ENCODE results near the gene CACNA1S.
A peak's percentile ranks its signal among the peaks of the same experiment; 100 is the strongest.

CACNA1S gene

DNA sequence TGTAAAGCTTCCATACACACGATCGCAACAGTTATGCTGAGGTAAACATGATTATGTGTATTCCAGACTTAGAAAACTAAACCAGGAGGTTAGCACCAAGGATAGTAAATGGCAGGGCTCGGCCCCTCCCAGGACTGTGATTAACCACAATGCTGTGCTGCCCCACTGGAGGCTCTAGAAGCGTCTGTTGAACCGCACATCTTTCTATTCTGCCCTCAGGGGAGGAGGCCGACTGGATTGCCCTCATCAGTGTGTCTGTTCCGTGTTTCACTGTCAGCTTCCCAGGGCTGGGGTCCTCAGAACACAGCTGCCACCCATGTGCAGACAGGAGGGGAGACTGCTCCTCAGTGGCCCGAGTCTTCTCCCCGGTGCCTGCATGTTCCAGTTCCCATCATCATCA is 27.5 kb upstream of the CACNA1S start:
- H3K79me1 ChIP-seq (ENCODE audit: low read depth, low read length): no peaks in the 10 kb centered on the region
- H2BK12ac ChIP-seq (ENCODE audit: low read length): no peak overlapping the region
- no peaks in the 10 kb centered on the region for H3K4me1 ChIP-seq (ENCODE audit: control insufficient read depth in 2 of 2, insufficient read depth in 1 of 2, low read depth in 1 of 2, low read length in 2 of 2)
- no peaks in the 10 kb centered on the region for H3K9me3 ChIP-seq (replicated peaks in 1 of 2; ENCODE audit: control insufficient read depth in 2 of 2, insufficient read depth in 1 of 2, low read depth in 1 of 2, low read length in 2 of 2)
- no peak overlapping the region for H2AFZ ChIP-seq (ENCODE audit: low read length)
- H3K4ac ChIP-seq (ENCODE audit: low read length): no peak overlapping the region
- no CpG with 5 or more reads among the region's 9 CpGs for WGBS, 2 donors (ENCODE audit: extremely low coverage in 2 of 2, insufficient read length in 2 of 2, insufficient replicate concordance in 1 of 2)
- H3K36me3 ChIP-seq (replicated peaks in 1 of 2; ENCODE audit: control insufficient read depth in 2 of 2, insufficient read depth in 2 of 2, low read length in 2 of 2): peaks cover 66 to 100% of the 10 kb centered on the region in 2 donors
- H3K27me3 ChIP-seq (ENCODE audit: control insufficient read depth in 3 of 3, insufficient read depth in 3 of 3, low read depth in 1 of 3, low read length in 3 of 3): no peaks in the 10 kb centered on the region
- H3K4me3 ChIP-seq (ENCODE audit: low read length in 2 of 2): no peak overlapping the region
- no peak overlapping the region for H3K23ac ChIP-seq (ENCODE audit: low read depth, low read length, poor library complexity)
- no peak overlapping the region for H3K4me2 ChIP-seq (ENCODE audit: insufficient read depth, low read length, poor library complexity, severe bottlenecking)
- H2BK15ac ChIP-seq (ENCODE audit: low read length): no peak overlapping the region
- H3K14ac ChIP-seq (ENCODE audit: low read length): no peak overlapping the region
- no peak overlapping the region for H3K27ac ChIP-seq (replicated peaks; ENCODE audit: low read length)
- no peak for DNase-seq (ENCODE audit: low spot score)
- no peak overlapping the region for H3K18ac ChIP-seq (ENCODE audit: low read length)
- H4K91ac ChIP-seq (ENCODE audit: low read depth, low read length, poor library complexity): no peak overlapping the region
- no peak overlapping the region for H2BK5ac ChIP-seq (ENCODE audit: low read length)
- H3K9ac ChIP-seq (ENCODE audit: low read depth, low read length, poor library complexity): no peak overlapping the region
- H2AK5ac ChIP-seq (ENCODE audit: low read depth, low read length): no peak overlapping the region
- no peak overlapping the region for H2BK120ac ChIP-seq (ENCODE audit: low read depth, low read length)
- H4K8ac ChIP-seq (ENCODE audit: low read depth, low read length): no peak overlapping the region

DNA sequence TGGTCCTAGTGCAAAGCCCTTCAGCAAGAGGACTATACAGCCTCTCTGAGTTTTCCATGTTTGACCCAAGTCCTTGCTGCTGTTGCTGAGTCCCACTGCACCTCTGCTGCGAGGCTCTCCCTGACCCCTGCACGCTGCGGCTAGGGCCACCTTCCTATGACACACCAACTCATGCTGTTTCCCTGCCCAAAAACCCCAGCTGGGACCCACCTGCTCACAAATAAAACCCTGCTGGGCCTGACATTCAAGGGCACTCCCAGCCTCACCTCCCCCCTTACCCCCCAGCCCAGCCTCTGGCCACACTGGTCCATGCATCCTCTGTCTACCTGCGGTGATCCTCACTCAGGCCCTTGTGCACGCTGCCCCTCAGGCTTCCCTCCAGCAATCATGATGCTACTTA is 27.1 kb upstream of the CACNA1S start:
- H3K4me2 ChIP-seq (ENCODE audit: insufficient read depth, low read length, poor library complexity, severe bottlenecking): no peak overlapping the region
- H3K4ac ChIP-seq (ENCODE audit: low read length): no peak overlapping the region
- H3K9ac ChIP-seq (ENCODE audit: low read depth, low read length, poor library complexity): no peak overlapping the region
- DNase-seq (ENCODE audit: low spot score): no peak
- H3K79me1 ChIP-seq (ENCODE audit: low read depth, low read length): no peaks in the 10 kb centered on the region
- H2AK5ac ChIP-seq (ENCODE audit: low read depth, low read length): no peak overlapping the region
- no peak overlapping the region for H3K14ac ChIP-seq (ENCODE audit: low read length)
- peak overlapping the region; percentile 26 for H2BK5ac ChIP-seq (ENCODE audit: low read length)
- H2BK120ac ChIP-seq (ENCODE audit: low read depth, low read length): no peak overlapping the region
- no peak overlapping the region for H4K91ac ChIP-seq (ENCODE audit: low read depth, low read length, poor library complexity)
- no peak overlapping the region for H4K8ac ChIP-seq (ENCODE audit: low read depth, low read length)
- no peak overlapping the region for H3K23ac ChIP-seq (ENCODE audit: low read depth, low read length, poor library complexity)
- H3K9me3 ChIP-seq (replicated peaks in 1 of 2; ENCODE audit: control insufficient read depth in 2 of 2, insufficient read depth in 1 of 2, low read depth in 1 of 2, low read length in 2 of 2): peaks cover 0 to 1% of the 10 kb centered on the region in 2 donors
- H2AFZ ChIP-seq (ENCODE audit: low read length): no peak overlapping the region
- WGBS, 2 donors (ENCODE audit: extremely low coverage in 2 of 2, insufficient read length in 2 of 2, insufficient replicate concordance in 1 of 2): no CpG with 5 or more reads among the region's 5 CpGs
- peaks cover 66 to 100% of the 10 kb centered on the region in 2 donors for H3K36me3 ChIP-seq (replicated peaks in 1 of 2; ENCODE audit: control insufficient read depth in 2 of 2, insufficient read depth in 2 of 2, low read length in 2 of 2)
- H2BK12ac ChIP-seq (ENCODE audit: low read length): no peak overlapping the region
- no peak overlapping the region for H2BK15ac ChIP-seq (ENCODE audit: low read length)
- no peak overlapping the region for H3K4me3 ChIP-seq (ENCODE audit: low read length in 2 of 2)
- no peak overlapping the region for H3K18ac ChIP-seq (ENCODE audit: low read length)
- no peaks in the 10 kb centered on the region for H3K4me1 ChIP-seq (ENCODE audit: control insufficient read depth in 2 of 2, insufficient read depth in 1 of 2, low read depth in 1 of 2, low read length in 2 of 2)
- no peak overlapping the region for H3K27ac ChIP-seq (replicated peaks; ENCODE audit: low read length)
- H3K27me3 ChIP-seq (ENCODE audit: control insufficient read depth in 3 of 3, insufficient read depth in 3 of 3, low read depth in 1 of 3, low read length in 3 of 3): no peaks in the 10 kb centered on the region

- Histone ChIP-seq H2AFZ (ENCODE audit: low read length) (no peak overlapping the region), H4K91ac (ENCODE audit: low read depth, low read length, poor library complexity) (no peak overlapping the region), H2AK5ac (ENCODE audit: low read depth, low read length) (no peak overlapping the region), H3K4me1 (ENCODE audit: control insufficient read depth in 2 of 2, insufficient read depth in 1 of 2, low read depth in 1 of 2, low read length in 2 of 2) (no peaks in the 10 kb centered on the region), H3K9me3 (replicated peaks in 1 of 2; ENCODE audit: control insufficient read depth in 2 of 2, insufficient read depth in 1 of 2, low read depth in 1 of 2, low read length in 2 of 2) (peaks cover 0 to 2% of the 10 kb centered on the region in 2 donors), H3K27ac (replicated peaks; ENCODE audit: low read length) (no peak overlapping the region), H3K4me2 (ENCODE audit: insufficient read depth, low read length, poor library complexity, severe bottlenecking) (no peak overlapping the region), H2BK15ac (ENCODE audit: low read length) (no peak overlapping the region), H3K9ac (ENCODE audit: low read depth, low read length, poor library complexity) (no peak overlapping the region), H3K18ac (ENCODE audit: low read length) (no peak overlapping the region), H2BK12ac (ENCODE audit: low read length) (no peak overlapping the region), H3K36me3 (replicated peaks in 1 of 2; ENCODE audit: control insufficient read depth in 2 of 2, insufficient read depth in 2 of 2, low read length in 2 of 2) (peaks cover 61 to 95% of the 10 kb centered on the region in 2 donors), H3K27me3 (ENCODE audit: control insufficient read depth in 3 of 3, insufficient read depth in 3 of 3, low read depth in 1 of 3, low read length in 3 of 3) (no peaks in the 10 kb centered on the region), H2BK5ac (ENCODE audit: low read length) (no peak overlapping the region), H3K79me1 (ENCODE audit: low read depth, low read length) (no peaks in the 10 kb centered on the region), H3K4ac (ENCODE audit: low read length) (no peak overlapping the region), H3K14ac (ENCODE audit: low read length) (no peak overlapping the region), H3K4me3 (ENCODE audit: low read length in 2 of 2) (no peak overlapping the region), H2BK120ac (ENCODE audit: low read depth, low read length) (no peak overlapping the region), H3K23ac (ENCODE audit: low read depth, low read length, poor library complexity) (no peak overlapping the region), H4K8ac (ENCODE audit: low read depth, low read length) (no peak overlapping the region)
- DNase-seq (ENCODE audit: low spot score): no peak
- no CpG with 5 or more reads among the region's 6 CpGs for WGBS, 2 donors (ENCODE audit: extremely low coverage in 2 of 2, insufficient read length in 2 of 2, insufficient replicate concordance in 1 of 2)
Measured at GRCh38 chr1:201138311-201138840, 26.1 kb upstream of the CACNA1S start.

DNA sequence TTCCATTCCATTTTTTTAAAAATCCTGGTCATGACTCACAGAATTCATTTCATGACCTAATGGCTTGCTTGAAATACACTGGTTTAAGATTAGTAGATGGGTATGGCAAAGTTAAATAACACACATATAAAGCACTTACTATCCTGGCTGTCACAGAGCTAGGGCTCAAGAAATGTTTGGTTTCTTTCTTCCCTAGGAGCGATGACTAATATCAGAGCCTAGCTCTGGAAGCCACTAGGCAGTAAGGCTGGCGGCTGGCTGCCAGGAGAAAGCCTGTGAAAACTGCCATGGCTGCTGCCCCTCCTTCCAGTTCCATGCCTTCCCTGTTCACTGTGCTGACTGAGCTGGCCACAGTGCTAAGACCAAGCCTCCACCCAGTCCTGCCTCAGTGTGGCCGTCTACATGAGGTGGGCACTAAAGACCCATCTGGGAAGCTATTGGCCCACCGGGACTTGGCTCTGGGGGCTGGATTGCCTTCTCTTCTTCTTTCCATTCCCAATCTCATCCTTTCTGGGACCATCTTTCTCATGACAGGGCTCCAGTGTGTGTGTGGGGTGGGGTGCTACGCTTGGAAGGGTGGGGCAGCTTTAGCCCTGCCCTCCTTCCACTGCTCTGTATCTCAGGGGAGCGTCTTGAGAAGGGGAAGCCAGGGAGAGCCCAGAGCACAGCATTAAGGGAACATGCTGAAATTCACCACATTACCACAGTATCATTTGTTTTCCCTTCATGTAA is 25.5 kb upstream of the CACNA1S start:
- Histone ChIP-seq H3K14ac (ENCODE audit: low read length) (no peak overlapping the region), H3K4me3 (ENCODE audit: low read length in 2 of 2) (no peak overlapping the region), H2BK120ac (ENCODE audit: low read depth, low read length) (no peak overlapping the region), H3K23ac (ENCODE audit: low read depth, low read length, poor library complexity) (no peak overlapping the region), H2BK5ac (ENCODE audit: low read length) (no peak overlapping the region), H3K79me1 (ENCODE audit: low read depth, low read length) (no peaks in the 10 kb centered on the region), H2AFZ (ENCODE audit: low read length) (no peak overlapping the region), H3K36me3 (replicated peaks in 1 of 2; ENCODE audit: control insufficient read depth in 2 of 2, insufficient read depth in 2 of 2, low read length in 2 of 2) (peaks cover 56 to 88% of the 10 kb centered on the region in 2 donors), H3K9ac (ENCODE audit: low read depth, low read length, poor library complexity) (no peak overlapping the region), H4K91ac (ENCODE audit: low read depth, low read length, poor library complexity) (no peak overlapping the region), H3K9me3 (replicated peaks in 1 of 2; ENCODE audit: control insufficient read depth in 2 of 2, insufficient read depth in 1 of 2, low read depth in 1 of 2, low read length in 2 of 2) (peaks cover 0 to 2% of the 10 kb centered on the region in 2 donors), H3K27ac (replicated peaks; ENCODE audit: low read length) (no peak overlapping the region), H3K4me1 (ENCODE audit: control insufficient read depth in 2 of 2, insufficient read depth in 1 of 2, low read depth in 1 of 2, low read length in 2 of 2) (no peaks in the 10 kb centered on the region), H3K27me3 (ENCODE audit: control insufficient read depth in 3 of 3, insufficient read depth in 3 of 3, low read depth in 1 of 3, low read length in 3 of 3) (no peaks in the 10 kb centered on the region), H2BK15ac (ENCODE audit: low read length) (no peak overlapping the region), H3K18ac (ENCODE audit: low read length) (no peak overlapping the region), H2BK12ac (ENCODE audit: low read length) (no peak overlapping the region), H3K4me2 (ENCODE audit: insufficient read depth, low read length, poor library complexity, severe bottlenecking) (no peak overlapping the region), H3K4ac (ENCODE audit: low read length) (no peak overlapping the region), H2AK5ac (ENCODE audit: low read depth, low read length) (no peak overlapping the region), H4K8ac (ENCODE audit: low read depth, low read length) (no peak overlapping the region)
- WGBS, 2 donors (ENCODE audit: extremely low coverage in 2 of 2, insufficient read length in 2 of 2, insufficient replicate concordance in 1 of 2): no CpG with 5 or more reads among the region's 6 CpGs
- no peak for DNase-seq (ENCODE audit: low spot score)

Measured in neuronal stem cell (in vitro differentiated cells).